ENCODE data around the gene SIAH2.

The SIAH2 gene

DNA sequence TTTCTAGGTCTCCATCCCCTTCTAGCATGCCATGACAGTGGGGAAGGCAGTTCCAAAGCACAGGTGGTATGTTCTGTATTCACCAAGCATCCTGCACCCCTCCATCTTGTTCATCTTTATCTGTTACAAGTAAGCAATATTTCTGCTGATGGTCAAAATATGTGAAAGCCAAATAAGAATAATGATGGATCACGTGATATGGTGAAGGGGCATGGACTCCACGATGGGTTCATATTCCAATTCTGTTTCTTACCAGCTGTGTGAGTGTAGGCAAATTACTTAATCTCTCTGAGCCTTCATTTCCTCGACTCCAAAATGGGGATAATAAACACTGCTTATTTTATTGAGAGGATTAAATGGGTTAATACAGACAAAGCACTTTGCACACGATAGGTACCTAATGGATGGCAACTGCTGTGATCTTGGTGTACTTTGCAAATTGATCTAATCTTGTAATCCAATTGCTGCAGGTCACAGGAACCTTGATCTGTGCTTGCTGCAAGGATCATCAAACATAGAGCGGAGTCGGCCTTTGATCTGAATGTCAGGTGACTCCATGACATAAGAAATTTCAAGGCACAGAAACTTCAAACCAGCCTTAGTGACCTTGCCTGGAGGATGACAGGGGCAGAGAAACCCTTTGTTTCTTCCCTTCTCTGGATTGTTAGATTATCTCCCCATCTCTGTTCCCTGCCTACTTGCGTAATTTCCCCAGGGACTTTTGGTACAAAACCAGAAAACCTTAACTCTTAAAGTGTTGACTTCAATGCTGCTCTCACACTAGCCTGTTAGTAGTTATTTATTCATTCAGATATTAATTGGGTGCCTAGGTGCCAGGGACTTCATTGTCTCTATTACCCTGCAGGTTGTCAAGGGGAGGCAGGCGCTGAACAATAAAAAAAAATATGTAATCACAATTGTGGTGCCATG, 25.8 kb downstream of the SIAH2 start:
- peak overlapping the region; percentile 99 for H3K27ac Mint-ChIP-seq

DNA sequence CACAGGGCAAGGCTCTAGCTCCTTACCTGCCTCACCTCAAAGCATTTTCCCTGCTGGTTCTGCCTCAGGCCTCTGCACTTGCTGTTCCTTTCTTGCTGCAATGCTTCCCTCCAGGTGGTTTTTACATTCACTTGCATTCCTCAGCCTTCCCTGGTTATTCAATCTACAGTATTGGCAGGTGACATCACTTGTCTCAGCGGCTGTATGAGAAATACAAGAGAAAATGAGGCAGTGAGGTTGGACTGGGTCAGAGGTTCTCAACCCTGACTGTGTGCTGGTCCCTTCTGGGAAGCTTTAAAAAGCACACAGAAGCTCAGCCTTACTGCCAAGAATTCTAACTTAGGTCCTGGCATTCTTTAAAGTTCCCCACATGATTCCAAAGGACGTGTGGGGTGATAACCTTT, 26.7 kb downstream of the SIAH2 start:
- Mint-ChIP-seq H3K27me3 (no peaks in the 10 kb centered on the region), H3K4me1 (ENCODE audit: low read depth) (peaks cover 54% of the 10 kb centered on the region), H3K4me3 (no peak overlapping the region), H3K36me3 (peaks cover 25% of the 10 kb centered on the region), H3K27ac (peak overlapping the region; percentile 99), H3K9me3 (ENCODE audit: low read depth) (no peaks in the 10 kb centered on the region)

More for the DNA sequence above, 25.8 kb downstream of the SIAH2 start:
- no peaks in the 10 kb centered on the region for H3K27me3 Mint-ChIP-seq
- peak overlapping the region; percentile 75 for H3K4me3 Mint-ChIP-seq
- no peaks in the 10 kb centered on the region for H3K9me3 Mint-ChIP-seq (ENCODE audit: low read depth)
- peaks cover 25% of the 10 kb centered on the region for H3K36me3 Mint-ChIP-seq
- H3K4me1 Mint-ChIP-seq (ENCODE audit: low read depth) = peaks cover 60% of the 10 kb centered on the region

DNA sequence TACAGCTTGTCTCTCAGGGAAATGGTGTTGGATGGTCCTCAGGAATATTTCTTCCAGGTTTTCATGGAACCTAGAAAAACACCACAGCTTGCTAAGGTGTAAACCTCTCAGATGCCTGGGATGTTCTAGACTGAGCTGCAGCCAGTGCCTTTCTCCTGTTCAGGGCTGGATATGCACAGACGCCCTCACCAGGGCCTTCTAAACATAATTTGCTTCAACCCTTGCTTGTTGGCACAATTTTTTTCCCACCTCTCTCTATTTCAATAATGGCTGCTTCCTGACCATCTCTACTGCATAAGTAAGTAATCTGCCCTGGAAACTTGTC, 28.2 kb downstream of the SIAH2 start:
- Mint-ChIP-seq H3K9me3 (ENCODE audit: low read depth) (no peaks in the 10 kb centered on the region), H3K27ac (peak overlapping the region; percentile 11), H3K27me3 (no peaks in the 10 kb centered on the region), H3K4me3 (no peak overlapping the region), H3K4me1 (ENCODE audit: low read depth) (peaks cover 38% of the 10 kb centered on the region), H3K36me3 (peaks cover 20% of the 10 kb centered on the region)

DNA sequence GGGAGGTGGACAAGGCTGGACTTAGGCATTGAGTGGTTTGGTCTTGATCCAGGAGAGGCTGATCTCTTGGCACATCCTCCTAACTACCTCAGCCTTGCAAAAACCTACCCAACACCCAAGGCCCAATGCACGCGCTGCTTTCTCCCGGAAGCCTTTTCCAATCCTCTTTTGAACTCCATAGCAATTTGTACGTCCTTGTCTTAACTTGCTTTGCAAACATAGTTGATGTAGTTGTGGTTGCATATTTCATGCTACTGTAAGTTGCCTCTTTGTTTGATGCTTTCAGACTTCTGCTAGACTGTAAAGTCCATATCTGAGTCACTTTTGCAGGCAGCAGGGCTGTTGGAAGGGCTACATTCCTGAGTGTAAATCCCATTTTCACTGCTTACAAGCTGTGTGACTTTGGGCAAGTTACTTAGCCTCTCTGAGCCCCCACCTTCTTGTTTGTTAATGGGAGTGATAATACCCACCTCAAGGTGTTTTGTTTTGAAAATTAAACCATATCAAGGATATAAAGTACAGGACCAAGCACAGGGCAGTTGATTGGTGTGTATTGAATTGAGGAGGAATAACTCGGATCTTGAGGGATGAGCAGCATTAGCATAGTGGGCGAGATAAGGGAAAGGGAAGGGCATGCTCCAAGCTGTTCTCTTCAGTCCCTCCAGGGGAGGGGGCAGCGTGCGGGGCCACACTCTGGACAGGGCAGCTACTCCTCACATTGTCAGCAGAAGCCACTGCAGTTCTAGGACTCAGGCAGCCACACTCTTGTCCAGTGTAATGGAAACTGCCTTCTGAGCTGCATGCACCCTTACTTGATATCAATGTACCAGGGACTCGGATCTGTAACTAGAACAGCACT, 28.8 kb downstream of the SIAH2 start:
- Mint-ChIP-seq H3K27ac (no peak overlapping the region), H3K4me3 (no peak overlapping the region), H3K36me3 (peaks cover 20% of the 10 kb centered on the region), H3K27me3 (no peaks in the 10 kb centered on the region), H3K4me1 (ENCODE audit: low read depth) (peaks cover 32% of the 10 kb centered on the region), H3K9me3 (ENCODE audit: low read depth) (no peaks in the 10 kb centered on the region)

DNA sequence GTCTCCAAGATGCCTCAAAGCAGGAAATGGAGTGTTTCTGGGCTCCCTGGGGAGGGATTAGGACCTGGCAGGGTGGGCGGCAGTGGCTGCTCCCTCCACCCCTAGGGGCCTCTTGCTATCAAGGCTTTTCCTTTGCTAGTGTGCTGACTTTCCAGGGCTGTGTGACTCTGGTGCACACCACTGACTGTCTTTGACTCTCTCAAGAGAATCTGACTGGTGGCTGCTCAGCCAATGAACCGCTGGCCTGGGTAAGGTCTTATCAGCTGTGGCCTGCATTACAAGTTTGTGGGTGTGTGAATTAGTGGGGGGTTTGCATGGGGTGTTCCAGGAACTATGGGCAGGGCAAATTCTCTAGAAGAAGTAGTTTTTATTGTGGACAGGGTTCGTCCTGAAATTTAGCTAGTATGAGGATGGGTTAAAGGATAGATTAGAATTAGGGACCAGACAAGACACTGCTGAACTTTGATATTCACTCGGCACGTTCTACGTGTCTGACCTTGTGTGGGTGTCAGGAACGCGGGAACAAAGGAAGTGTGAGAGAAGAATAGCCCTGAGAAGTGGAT, 29.5 kb downstream of the SIAH2 start:
- peaks cover 18% of the 10 kb centered on the region for H3K36me3 Mint-ChIP-seq
- no peaks in the 10 kb centered on the region for H3K27me3 Mint-ChIP-seq
- H3K27ac Mint-ChIP-seq = no peak overlapping the region
- H3K9me3 Mint-ChIP-seq (ENCODE audit: low read depth) = no peaks in the 10 kb centered on the region
- H3K4me1 Mint-ChIP-seq (ENCODE audit: low read depth) = peaks cover 25% of the 10 kb centered on the region
- no peak overlapping the region for H3K4me3 Mint-ChIP-seq

DNA sequence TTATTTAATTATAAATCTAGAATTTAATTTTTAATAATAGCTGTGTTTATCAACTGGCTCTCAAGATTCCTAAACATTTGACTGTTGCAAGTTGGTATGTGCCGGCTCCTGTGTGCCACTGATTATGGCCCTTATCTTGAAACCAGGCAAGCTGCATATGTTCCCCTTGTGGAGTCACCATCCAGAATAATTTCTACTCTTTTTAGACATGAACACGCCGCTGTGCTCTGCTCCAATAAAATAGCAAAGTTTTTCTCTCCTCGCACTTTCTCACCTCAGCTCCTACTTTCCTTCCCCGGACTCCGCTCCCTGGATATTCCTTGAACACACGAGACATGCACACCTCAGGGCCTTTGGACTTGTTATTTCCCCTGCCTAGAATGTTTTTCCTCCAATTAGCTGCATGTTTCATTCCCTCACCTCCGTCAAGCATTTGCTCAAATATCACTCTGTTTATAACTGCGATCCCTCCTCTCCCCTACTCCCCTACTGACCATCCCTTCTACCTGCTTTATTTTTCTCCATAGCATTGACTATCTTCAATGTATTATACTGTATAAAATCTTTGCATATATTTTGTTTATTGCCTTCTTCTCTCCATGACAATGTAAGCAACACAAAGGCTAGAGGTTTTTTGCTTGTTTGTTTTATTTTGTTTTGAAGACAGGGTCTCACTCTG, 33.1 kb downstream of the SIAH2 start:
- H3K9me3 Mint-ChIP-seq (ENCODE audit: low read depth) = no peaks in the 10 kb centered on the region
- H3K27me3 Mint-ChIP-seq = no peaks in the 10 kb centered on the region
- no peak overlapping the region for H3K4me3 Mint-ChIP-seq
- peaks cover 2% of the 10 kb centered on the region for H3K36me3 Mint-ChIP-seq
- peaks cover 3% of the 10 kb centered on the region for H3K4me1 Mint-ChIP-seq (ENCODE audit: low read depth)
- H3K27ac Mint-ChIP-seq = no peak overlapping the region

DNA sequence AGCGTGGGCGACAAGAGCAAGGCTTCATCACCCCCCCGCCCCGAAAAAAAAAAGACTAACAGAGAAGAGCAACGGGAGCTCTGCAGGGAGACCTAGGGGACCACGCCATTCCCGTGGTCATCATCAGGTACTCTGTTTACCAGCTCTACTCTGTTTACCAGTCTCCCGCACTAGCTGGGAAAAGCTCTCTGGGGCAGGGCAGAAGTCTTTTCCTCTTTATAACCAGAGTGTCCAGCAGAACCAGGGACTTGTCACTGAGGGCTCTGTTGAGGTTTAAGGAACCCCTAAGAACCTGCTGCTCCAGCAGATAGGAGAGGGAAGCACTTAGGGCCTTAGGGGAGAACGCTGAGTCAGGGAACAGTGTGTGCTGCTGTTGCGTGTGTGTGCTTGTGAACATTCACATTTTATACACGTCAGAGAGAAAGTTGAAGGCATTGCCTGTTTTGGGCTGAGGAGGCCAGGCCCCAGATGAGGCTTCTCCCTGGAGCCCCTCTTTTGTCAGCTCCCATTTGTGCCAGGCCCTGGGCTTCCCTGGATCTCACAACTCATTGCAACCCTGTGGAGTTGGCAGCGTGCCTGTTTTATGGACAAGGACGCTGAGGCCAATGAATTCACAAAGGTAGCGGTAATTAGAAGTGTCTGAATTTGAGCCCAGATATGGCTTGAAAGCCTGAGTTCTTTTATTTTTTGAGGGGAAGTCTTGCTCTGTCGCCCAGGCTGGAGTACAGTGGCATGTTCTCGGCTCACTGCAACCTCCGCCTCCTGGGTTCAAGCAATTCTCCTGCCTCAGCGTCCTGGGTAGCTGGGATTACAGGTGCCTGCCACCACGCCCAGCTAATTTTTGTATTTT, 35.1 kb downstream of the SIAH2 start:
- no peaks in the 10 kb centered on the region for H3K27me3 Mint-ChIP-seq
- H3K4me1 Mint-ChIP-seq (ENCODE audit: low read depth) = peaks cover 11% of the 10 kb centered on the region
- no peak overlapping the region for H3K27ac Mint-ChIP-seq
- H3K9me3 Mint-ChIP-seq (ENCODE audit: low read depth) = no peaks in the 10 kb centered on the region
- H3K4me3 Mint-ChIP-seq = no peak overlapping the region
- peaks cover 2% of the 10 kb centered on the region for H3K36me3 Mint-ChIP-seq

DNA sequence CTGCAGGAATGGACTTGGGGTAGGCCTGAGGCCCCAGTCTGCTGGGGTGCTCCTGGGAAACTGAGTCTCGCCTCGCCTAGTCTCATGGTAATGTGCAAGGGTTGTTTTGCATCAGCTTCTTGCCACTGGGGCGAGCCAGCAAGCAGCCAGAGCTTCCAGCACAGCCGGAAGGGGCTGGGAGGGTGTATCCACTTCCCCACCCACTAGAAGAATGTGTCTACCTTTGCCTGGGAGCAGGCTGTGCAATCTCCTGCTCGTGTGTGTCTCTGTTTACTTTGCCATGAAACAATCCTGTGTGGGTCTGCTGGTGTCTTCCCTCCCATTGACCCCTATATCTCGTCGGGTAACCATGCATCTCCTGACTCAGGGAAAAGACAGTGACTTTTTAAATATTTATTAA, 37.4 kb downstream of the SIAH2 start:
- Mint-ChIP-seq H3K27ac (no peak overlapping the region), H3K36me3 (no peaks in the 10 kb centered on the region), H3K9me3 (ENCODE audit: low read depth) (no peaks in the 10 kb centered on the region), H3K27me3 (no peaks in the 10 kb centered on the region), H3K4me1 (ENCODE audit: low read depth) (peaks cover 25% of the 10 kb centered on the region), H3K4me3 (no peak overlapping the region)

DNA sequence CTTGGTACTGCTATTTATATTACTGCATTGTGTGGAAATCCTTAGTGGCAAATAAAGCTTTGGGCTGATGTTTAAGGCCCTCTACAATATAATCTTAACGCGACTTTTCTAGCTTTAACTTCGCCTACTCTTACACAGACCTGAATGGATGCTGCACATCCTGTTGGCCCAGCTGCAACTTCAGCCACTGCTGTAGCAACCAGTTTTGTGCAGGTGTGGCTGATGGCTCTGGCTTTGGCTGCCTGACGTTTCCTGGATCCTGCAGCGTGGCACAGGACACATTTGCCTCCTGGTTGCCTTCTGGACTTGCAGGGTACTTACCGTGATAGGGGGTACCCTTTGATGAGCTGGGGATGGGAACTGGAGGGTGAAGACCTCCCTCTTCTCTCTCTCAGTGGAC, 39.0 kb downstream of the SIAH2 start:
- H3K9me3 Mint-ChIP-seq (ENCODE audit: low read depth) = no peaks in the 10 kb centered on the region
- peaks cover 5% of the 10 kb centered on the region for H3K36me3 Mint-ChIP-seq
- no peak overlapping the region for H3K4me3 Mint-ChIP-seq
- no peaks in the 10 kb centered on the region for H3K27me3 Mint-ChIP-seq
- H3K4me1 Mint-ChIP-seq (ENCODE audit: low read depth) = peaks cover 28% of the 10 kb centered on the region
- H3K27ac Mint-ChIP-seq = no peak overlapping the region

DNA sequence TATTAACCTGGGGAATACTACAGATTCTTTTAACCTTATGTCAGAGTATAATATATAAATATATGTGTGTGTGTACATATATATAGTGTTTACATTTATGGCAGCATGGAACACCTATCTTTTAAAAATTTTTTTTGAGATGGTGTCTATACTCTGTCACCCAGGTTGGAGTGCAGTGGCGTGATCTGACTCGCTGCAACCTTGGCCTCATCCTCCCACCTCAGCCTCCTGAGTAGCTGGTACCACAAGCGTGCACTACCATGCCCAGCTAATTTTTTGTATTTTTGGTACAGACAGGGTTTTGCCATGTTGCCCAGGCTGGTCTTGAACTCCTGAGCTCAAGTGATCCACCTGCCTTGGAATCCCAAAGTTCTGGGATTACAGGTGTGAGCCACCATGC, 40.7 kb downstream of the SIAH2 start:
- H3K9me3 Mint-ChIP-seq (ENCODE audit: low read depth) = no peaks in the 10 kb centered on the region
- H3K4me1 Mint-ChIP-seq (ENCODE audit: low read depth) = peaks cover 28% of the 10 kb centered on the region
- no peaks in the 10 kb centered on the region for H3K27me3 Mint-ChIP-seq
- H3K4me3 Mint-ChIP-seq = no peak overlapping the region
- H3K36me3 Mint-ChIP-seq = peaks cover 5% of the 10 kb centered on the region
- no peak overlapping the region for H3K27ac Mint-ChIP-seq

DNA sequence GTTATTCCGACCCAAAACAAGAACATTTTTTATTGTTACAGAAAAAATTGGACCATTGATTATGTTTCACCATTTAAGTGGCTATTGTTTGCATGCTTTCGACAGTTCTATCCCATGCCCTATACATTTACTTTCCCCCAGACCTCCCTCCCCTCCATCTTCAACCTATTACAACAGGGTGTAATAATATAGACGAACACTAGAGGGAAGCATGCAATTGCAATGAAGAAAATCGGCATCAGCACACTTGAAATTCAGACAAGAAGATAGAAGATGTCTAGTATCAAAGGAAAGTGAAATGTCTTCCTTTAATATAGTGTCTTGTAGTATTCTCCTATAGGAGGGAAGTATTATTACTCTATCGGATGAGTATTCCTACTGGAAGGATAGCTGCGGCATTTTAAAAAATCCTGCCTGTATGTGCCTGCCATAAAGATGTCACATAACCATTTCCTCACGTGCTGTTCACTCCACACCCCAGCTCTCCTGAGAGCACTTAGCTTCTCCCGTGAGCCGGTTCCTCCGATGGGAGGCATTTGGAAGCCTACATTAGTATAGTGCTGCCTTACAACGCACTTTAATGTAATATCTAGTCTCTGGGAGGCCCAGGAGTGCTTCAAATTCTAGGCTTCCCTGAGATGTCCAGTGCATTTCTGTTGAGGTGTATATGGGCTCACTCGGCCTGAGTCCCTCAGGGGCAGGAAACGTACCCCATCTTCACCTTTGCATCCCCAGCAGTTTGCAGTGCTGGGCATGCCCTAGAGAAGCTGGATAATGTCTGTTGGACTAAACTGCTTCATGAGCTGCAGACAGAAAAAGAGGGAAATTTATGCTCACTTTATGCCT, 41.5 kb downstream of the SIAH2 start:
- H3K4me1 Mint-ChIP-seq (ENCODE audit: low read depth) = peaks cover 28% of the 10 kb centered on the region
- H3K27ac Mint-ChIP-seq = no peak overlapping the region
- no peaks in the 10 kb centered on the region for H3K9me3 Mint-ChIP-seq (ENCODE audit: low read depth)
- peaks cover 5% of the 10 kb centered on the region for H3K36me3 Mint-ChIP-seq
- no peaks in the 10 kb centered on the region for H3K27me3 Mint-ChIP-seq
- no peak overlapping the region for H3K4me3 Mint-ChIP-seq

DNA sequence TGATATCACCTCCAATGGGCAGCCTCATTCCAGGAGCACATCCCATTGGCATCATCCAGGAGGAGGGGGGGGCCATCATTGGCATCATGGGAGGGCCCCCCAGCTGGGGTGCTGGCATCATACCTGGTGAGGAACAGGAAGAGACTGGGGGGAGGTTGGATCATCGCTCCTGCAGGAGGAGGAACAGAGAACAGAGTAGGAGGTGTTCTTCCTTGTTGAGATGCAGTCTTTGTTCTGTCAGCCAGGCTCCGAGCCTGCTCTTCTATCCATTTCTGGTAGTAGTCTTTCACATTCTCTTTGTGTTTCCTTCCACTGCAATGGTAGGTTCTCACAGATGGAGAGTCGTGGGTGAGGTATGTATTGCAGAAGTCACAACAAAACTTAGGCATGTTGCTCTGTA, 42.5 kb downstream of the SIAH2 start:
- H3K27me3 Mint-ChIP-seq = no peaks in the 10 kb centered on the region
- no peak overlapping the region for H3K4me3 Mint-ChIP-seq
- peaks cover 7% of the 10 kb centered on the region for H3K36me3 Mint-ChIP-seq
- H3K27ac Mint-ChIP-seq = no peak overlapping the region
- peaks cover 28% of the 10 kb centered on the region for H3K4me1 Mint-ChIP-seq (ENCODE audit: low read depth)
- H3K9me3 Mint-ChIP-seq (ENCODE audit: low read depth) = peaks cover under 1% of the 10 kb centered on the region

DNA sequence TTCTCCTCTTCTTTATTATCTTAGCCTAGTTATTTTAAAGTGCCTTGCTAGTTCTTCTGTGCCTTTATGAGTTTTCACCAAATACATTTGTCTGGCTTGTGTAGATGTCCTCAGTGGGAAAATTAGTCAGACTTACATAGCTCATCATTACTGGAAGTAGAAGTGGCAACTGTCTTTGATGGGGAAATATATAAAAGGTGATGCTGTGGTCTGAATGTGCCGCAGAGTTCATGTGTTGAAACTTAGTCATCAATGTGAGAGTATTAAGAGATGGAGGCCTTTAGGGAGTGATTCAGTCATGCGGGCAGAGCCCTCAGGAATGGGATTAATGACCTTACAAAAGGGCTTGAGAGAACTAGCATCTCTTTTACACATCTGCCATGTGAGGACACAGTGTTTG, 52.9 kb downstream of the SIAH2 start:
- H3K4me1 Mint-ChIP-seq (ENCODE audit: low read depth) = peaks cover 12% of the 10 kb centered on the region
- no peaks in the 10 kb centered on the region for H3K27me3 Mint-ChIP-seq
- H3K36me3 Mint-ChIP-seq = peaks cover 48% of the 10 kb centered on the region
- H3K4me3 Mint-ChIP-seq = no peak overlapping the region
- no peak overlapping the region for H3K27ac Mint-ChIP-seq
- H3K9me3 Mint-ChIP-seq (ENCODE audit: low read depth) = peaks cover 10% of the 10 kb centered on the region

Measured in activated naive CD8-positive, alpha-beta T cell (primary cell).